Neural crest cell (in vitro differentiated cells): ENCODE data around the gene USP10. TPM values are rescaled to one million over a fixed set of nuclear protein-coding genes. Genes with fewer than 3 reads are reported as not detected.

ENCODE experiments used
- DNase-seq: peaks from one replicate; pipeline ENCODE4 v3.0.0; 2021; ENCODE audit warnings: low read depth, mixed read lengths, low spot score
- H3K27ac Mint-ChIP-seq: one replicate; pipeline ENCODE4 v1.8.0; 2021; ENCODE audit warnings: mild to moderate bottlenecking, mixed read lengths; ENCODE audit not compliant: unreplicated experiment
- H3K27me3 Mint-ChIP-seq: 2 replicates; pipeline ENCODE4 v1.8.0; 2021; ENCODE audit warnings: low read depth, mild to moderate bottlenecking, mixed read lengths
- H3K36me3 Mint-ChIP-seq: 2 replicates; pipeline ENCODE4 v1.8.0; 2021; ENCODE audit warnings: low read depth, mild to moderate bottlenecking, mixed read lengths
- H3K4me1 Mint-ChIP-seq: 2 replicates; pipeline ENCODE4 v1.8.0; 2021; ENCODE audit warnings: mixed read lengths
- H3K4me3 Mint-ChIP-seq: one replicate; pipeline ENCODE4 v1.8.0; 2021; ENCODE audit warnings: mild to moderate bottlenecking, mixed read lengths
- H3K9me3 Mint-ChIP-seq: 2 replicates; pipeline ENCODE4 v1.8.0; 2021; ENCODE audit warnings: mixed read lengths
- CTCF ChIP-seq: fragments of 200-600 bp; sonication (generic); conservative IDR thresholded peaks from 2 replicates; pipeline ENCODE4 v1.5.0; 2021; ENCODE audit warnings: antibody characterized with exemption, mild to moderate bottlenecking
- total RNA-seq: library from RNA; stranded (reverse); gene quantifications from 2 replicates; pipeline ENCODE4 v1.2.1, GENCODE V29; 2021

Gene USP10
- total RNA-seq, 1 donor from 2014 or later: 149 TPM

GRCh38 chr16:84817206-84817605 lies 117.4 kb downstream of the USP10 start:
- H3K27ac Mint-ChIP-seq: no peak overlapping the region
- DNase-seq: no peak
- H3K36me3 Mint-ChIP-seq: no peaks in the 10 kb centered on the region
- no peak for TF ChIP-seq CTCF
- H3K4me3 Mint-ChIP-seq: no peak overlapping the region
- peaks cover 64% of the 10 kb centered on the region for H3K27me3 Mint-ChIP-seq
- peaks cover 21% of the 10 kb centered on the region for H3K4me1 Mint-ChIP-seq
- no peaks in the 10 kb centered on the region for H3K9me3 Mint-ChIP-seq

DNA sequence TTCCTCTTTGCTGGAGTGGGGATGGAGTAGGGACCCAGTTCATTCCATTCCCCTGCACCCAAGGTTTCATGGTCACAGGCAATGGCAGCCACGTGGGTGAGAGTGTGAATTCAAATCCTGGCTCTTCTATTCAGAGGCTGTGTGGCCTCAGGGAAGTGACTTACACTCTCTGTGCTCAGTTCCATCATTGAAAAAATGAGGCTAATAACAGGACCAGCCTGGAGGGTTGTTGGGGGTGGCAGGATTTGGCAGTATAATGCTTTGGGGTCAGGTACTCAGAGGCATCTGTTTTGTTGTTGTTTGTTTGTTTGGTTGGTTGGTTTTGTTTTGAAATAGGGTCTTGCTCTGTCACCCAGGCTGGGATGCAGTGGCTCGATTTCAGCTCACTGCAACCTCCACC lies 117.8 kb downstream of the USP10 start:
- Mint-ChIP-seq H3K27ac (no peak overlapping the region), H3K9me3 (no peaks in the 10 kb centered on the region), H3K4me3 (no peak overlapping the region), H3K4me1 (peaks cover 25% of the 10 kb centered on the region), H3K36me3 (no peaks in the 10 kb centered on the region), H3K27me3 (peaks cover 66% of the 10 kb centered on the region)
- no peak for DNase-seq
- TF ChIP-seq CTCF: no peak

GRCh38 chr16:84818133-84818532 lies 118.3 kb downstream of the USP10 start:
- DNase-seq: no peak
- peaks cover 30% of the 10 kb centered on the region for H3K4me1 Mint-ChIP-seq
- H3K4me3 Mint-ChIP-seq: no peak overlapping the region
- peaks cover 67% of the 10 kb centered on the region for H3K27me3 Mint-ChIP-seq
- no peaks in the 10 kb centered on the region for H3K36me3 Mint-ChIP-seq
- TF ChIP-seq CTCF: no peak
- no peak overlapping the region for H3K27ac Mint-ChIP-seq
- H3K9me3 Mint-ChIP-seq: no peaks in the 10 kb centered on the region

- DNase-seq: no peak
- peaks cover 63% of the 10 kb centered on the region for H3K27me3 Mint-ChIP-seq
- no peaks in the 10 kb centered on the region for H3K9me3 Mint-ChIP-seq
- peak overlapping the region; percentile 59 for H3K4me3 Mint-ChIP-seq
- no peaks in the 10 kb centered on the region for H3K36me3 Mint-ChIP-seq
- peaks cover 30% of the 10 kb centered on the region for H3K4me1 Mint-ChIP-seq
- H3K27ac Mint-ChIP-seq: no peak overlapping the region
- TF ChIP-seq CTCF: no peak
Measured at GRCh38 chr16:84818989-84819643, 119.3 kb downstream of the USP10 start.

GRCh38 chr16:84819644-84820304 lies 120.0 kb downstream of the USP10 start, which contains the start of gene CRISPLD2:
CRISPLD2 (plus strand) TSS chr16:84819985; CDS start chr16:84838496, 18,511 bp downstream.
- Mint-ChIP-seq H3K4me3 (peak within 1 kb of the TSS; percentile 59), H3K27me3 (peaks cover 62% of the 10 kb centered on the region), H3K36me3 (no peaks in the 10 kb centered on the region), H3K9me3 (no peaks in the 10 kb centered on the region), H3K27ac (no peak within 1 kb of the TSS), H3K4me1 (peaks cover 30% of the 10 kb centered on the region)
- TF ChIP-seq CTCF: no peak
- peak; percentile 95 for DNase-seq
